Epithelial cell of prostate (primary cell): ENCODE data around the gene ACAT2.
"Not testable (repeated sequence)": the region's sequence is repeated elsewhere in the genome, so short reads cannot be mapped to it uniquely, and the experiment has no call there.

Source experiments
- DNase-seq: peaks from one replicate; pipeline ENCODE4 v3.0.0-alpha.2; 2011; ENCODE audit warnings: low read depth, low spot score
- H3K27ac ChIP-seq: fragments of 450-650 bp; 2 replicates; pipeline ENCODE4 v1.5.1; 2017; ENCODE audit warnings: mild to moderate bottlenecking

ACAT2 gene

DNA sequence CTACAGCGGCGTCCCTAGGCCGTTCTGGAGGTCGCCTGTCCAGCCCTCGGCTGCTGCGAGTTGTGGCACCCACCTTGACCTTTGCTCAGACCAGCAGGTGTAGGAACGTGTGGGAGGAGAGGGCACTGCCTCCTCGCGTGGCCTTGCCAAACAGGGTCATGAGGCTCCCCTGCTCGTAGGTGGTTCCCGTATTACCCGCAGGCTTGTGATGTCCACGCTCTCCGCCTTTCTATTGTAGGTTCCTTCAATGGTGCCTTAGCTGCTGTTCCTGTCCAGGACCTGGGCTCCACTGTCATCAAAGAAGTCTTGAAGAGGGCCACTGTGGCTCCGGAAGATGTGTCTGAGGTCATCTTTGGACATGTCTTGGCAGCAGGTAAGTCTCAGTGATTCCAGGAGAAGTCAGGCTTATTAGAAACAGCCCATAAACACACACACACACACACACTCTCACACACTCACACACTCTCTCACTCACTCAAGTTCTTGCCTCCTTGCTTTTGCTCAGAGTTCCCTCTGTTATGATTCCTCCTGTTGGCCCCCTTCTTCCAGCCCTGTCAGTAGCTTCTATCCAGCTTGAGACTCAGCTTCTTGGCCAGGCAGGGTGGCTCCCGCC, 942 bp downstream of the ACAT2 start:
- no peak for DNase-seq
- peak overlapping the region; percentile 87 for H3K27ac ChIP-seq

DNA sequence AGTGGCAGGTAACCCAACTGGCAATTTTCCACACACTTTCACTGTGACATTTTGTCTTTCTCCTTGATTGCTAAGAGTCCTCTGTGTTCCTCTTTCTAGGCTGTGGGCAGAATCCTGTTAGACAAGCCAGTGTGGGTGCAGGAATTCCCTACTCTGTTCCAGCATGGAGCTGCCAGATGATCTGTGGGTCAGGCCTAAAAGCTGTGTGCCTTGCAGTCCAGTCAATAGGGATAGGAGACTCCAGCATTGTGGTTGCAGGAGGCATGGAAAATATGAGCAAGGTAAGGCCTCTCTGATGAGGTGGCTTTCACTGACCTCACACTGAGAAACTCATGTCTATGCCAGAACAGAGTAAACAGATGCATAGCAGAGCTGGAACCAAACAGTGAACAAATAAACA, 5.1 kb downstream of the ACAT2 start:
- no peak overlapping the region for H3K27ac ChIP-seq
- no peak for DNase-seq

DNA sequence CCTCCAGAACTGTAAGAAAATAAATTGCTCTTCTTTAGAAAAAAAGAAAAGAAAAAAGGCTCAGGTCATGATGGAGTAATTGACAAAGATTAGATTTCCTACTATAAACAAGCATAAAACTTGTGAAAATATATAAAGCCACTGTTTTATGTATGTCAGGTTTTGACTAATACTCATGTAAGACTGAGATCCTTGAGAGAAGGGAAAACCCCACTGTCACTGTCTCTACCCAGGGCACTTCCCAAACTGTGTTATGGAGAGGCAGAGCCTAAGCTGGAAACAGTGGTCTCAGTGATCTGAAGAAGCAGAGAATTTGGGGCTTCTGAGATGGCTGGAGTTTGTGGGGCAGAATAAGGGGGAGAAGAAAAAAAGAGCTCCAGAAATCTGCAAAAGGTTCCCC, 7.6 kb downstream of the ACAT2 start:
- DNase-seq = no peak
- H3K27ac ChIP-seq = no peak overlapping the region

DNA sequence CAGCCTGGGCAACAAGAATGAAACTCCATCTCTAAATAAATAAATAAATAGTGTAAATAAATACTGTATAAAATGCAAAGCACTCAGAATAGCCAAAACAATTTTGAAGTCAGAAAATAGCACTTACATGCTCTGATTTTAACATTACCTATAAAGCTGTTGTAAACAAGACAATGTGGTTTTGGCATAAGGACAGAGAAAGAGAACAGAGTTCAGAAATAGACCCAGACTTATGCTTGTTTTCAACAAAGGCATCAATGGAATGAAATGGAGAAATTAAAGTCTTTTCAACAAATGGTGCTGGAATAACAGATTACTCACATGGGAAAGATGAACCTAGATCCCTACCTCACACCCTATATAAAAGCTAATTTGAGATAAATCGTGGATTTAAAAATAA, 10.4 kb downstream of the ACAT2 start:
- no peak for DNase-seq

DNA sequence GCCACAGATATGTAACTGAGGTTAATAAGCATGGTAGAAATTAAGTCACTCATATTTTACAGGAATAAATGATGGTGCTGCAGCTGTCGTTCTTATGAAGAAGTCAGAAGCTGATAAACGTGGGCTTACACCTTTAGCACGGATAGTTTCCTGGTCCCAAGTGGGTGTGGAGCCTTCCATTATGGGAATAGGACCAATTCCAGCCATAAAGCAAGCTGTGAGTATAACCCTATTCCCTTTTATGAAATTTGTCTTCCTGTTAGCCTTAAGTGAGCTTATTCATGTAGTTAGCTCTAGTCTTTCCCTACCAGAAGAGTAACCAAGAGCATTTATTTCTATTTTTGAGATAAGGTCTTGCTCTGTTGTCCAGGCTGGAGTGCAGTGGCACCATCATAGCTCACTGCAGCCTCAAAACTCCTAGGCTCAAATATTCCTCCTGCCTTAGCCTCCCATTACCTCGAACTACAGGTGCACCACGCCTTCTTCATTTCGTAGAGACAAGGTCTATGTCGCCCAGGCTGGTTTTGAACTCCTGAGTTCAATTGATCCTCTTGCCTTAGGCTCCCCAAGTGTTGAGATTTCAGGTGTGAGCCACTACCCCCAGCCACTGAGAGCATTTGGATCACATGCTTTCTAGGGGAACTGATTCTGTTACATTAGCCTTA, 15.5 kb downstream of the ACAT2 start:
- DNase-seq = no peak
- H3K27ac ChIP-seq = no peak overlapping the region

More for the DNA sequence above, 10.4 kb downstream of the ACAT2 start:
- no peak overlapping the region for H3K27ac ChIP-seq

DNA sequence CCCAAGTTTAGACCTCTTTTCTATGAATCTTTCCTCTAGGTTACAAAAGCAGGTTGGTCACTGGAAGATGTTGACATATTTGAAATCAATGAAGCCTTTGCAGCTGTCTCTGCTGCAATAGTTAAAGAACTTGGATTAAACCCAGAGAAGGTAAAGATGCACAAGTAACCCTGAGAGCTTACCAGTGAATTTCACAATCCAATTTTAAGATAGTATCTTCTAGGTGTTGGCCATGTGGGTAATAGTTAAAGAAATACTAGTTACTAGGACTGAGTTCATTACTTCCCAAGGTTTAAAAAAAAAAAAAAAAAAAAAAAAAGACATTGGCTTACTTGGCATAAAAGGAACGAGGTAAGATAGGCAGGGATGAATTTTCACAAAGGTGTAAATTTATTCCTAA, 16.3 kb downstream of the ACAT2 start:
- no peak overlapping the region for H3K27ac ChIP-seq
- no peak for DNase-seq

DNA sequence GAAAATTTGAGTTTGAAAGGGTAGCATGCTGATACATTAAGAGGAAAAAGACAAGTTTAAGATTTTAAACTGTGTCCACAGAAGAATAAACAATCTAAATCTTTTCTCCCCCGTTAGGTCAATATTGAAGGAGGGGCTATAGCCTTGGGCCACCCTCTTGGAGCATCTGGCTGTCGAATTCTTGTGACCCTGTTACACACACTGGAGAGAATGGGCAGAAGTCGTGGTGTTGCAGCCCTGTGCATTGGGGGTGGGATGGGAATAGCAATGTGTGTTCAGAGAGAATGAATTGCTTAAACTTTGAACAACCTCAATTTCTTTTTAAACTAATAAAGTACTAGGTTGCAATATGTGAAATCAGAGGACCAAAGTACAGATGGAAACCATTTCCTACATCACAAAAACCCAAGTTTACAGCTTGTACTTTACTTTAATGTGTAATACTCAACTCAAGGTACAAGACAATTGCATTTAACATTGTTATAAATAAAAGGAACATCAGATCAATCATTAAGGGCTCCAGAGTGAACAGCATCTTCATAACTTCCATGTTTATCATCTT, 16.8 kb downstream of the ACAT2 start:
- no peak overlapping the region for H3K27ac ChIP-seq

DNA sequence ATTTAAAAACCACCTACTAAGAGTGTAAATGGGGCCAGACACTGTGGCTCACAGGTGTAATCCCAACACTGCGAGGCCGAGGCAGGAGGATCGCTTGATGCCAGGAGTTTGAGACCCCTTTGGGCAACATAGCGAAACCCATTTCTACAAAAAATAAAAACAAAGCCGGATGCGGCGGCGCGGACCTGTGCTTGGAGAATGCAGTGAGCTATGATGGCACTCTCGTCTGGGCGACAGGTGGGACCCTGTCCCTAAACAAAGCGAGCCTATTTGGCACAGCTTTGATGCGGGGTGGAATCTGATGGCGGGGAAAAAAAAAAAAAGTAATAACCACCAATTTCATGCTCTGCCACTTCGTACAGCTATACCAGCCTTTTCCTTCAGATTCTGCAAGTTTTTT, 26.4 kb downstream of the ACAT2 start:
- peak overlapping the region; percentile 76 for H3K27ac ChIP-seq
- DNase-seq = no peak

More for the DNA sequence above, 16.8 kb downstream of the ACAT2 start:
- DNase-seq = no peak

DNA sequence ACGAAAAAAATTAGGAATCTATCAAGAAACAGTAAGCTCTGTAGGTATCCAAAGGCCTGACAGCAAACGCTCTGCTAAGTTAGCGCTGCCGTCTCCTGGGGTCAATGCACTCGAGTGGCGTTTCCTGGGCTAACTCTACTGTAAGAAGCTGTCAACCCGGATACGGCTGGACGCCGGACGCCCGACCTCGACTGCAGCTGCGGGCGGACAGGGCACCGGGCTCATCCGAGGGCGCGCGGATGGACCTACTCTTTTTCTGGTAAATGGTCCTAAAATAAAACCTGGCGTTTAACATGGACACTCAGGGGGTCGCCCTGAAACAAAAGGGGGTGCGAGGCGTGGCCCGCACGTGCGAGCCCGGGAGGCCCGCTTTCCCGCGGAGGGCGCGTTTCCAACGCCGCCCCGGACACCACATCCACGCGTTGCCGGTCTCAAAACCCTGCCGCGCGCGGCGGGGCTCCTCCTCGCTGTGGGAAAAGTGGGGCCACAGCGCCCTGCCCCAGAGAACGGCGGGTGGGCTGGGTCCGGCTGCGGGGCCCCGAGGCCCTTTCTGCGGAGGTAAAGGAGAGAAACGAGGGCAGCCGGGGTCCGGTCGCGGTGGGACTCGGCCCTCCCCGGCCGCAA, 27.0 kb downstream of the ACAT2 start:
- H3K27ac ChIP-seq = peak overlapping the region; percentile 76
- no peak for DNase-seq

DNA sequence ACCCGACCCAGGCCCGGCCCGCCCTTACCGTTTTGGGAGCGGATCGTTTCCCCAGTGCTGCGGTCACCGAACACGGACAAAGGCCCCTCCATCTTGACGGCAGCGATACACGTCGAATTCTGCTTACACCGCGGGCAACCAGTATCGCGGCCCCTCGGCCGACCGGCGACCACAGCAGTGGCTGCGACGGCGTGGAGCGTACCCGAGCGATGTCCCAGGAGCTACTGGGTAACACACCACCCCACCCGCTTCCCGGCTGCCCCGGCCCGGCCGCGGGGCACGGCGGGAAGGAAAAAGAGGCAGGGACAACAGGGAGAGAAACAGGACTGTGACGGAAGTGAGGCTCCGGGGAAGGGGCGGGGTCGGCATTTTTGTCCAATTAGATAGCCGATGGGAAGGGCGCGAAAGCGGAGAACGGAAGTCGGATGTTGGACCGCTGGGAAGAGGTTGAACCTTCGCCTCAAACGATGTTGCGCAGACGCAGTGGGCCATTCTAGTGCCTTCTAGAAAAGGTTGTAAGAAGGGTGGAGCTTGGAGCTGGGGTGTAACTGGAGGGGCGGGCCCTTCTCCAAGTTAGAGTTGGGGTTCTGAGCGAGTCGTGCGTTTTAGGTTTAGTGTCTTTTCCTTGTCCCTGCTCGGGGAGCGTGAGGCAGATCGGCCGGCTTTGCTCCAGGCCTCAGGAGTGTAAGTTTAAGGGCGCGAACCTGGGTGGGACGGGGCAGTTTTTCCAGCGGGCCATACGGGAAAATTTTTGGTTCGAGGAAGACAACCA, 27.7 kb downstream of the ACAT2 start, which contains the start of gene TCP1:
Gene TCP1, minus strand, starts transcription at position 226 of the 772 bp plus-strand sequence. Its CDS starts 134 bp downstream, at position 92.
- DNase-seq = peak; percentile 98

DNA sequence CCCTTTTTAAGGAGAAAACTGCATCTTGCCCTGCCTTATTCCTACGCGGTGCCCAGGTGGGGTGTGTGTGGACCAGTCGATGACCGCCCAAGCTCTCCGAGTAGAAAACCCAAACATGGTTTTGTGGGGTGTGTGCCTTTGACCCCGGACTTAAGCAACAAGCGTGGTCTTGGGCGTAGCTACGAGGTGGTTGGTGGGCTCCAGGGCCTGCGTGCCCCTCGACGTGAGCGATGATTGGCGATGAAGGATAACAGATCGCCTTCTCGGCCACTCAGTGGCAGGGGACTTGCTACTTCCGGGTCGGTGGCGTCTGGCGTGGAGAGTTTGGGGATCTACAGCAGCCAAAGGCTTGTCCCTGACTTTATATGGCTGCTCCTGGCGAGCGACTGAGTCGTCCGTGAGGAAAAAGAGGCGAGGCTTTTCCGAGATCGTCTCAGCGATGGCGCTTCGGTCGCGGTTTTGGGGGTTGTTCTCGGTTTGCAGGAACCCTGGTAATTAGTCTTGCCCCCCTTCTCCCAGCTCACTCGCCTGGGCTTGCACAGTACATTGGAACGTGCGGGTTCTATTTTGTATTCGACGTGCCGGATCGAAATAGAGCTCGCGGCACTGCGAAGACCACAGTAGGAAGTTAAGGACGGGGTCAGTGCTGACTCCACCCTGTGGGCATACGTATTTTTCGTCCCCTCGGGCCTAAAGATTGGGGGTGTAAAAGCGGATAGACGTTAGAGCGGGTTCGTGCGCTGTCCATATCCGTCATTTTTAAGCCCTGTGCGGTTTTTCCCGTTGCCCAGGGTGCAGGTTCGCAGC, 28.5 kb downstream of the ACAT2 start, which contains the start of gene MRPL18:
Gene MRPL18, plus strand, starts transcription at position 319 of the 807 bp plus-strand sequence. Its CDS starts 121 bp downstream, at position 440.
- peak; percentile 78 for DNase-seq
- H3K27ac ChIP-seq = peak within 1 kb of the TSS; percentile 76

More for the DNA sequence above, 27.7 kb downstream of the ACAT2 start, which contains the start of gene TCP1:
- peak within 1 kb of the TSS; percentile 76 for H3K27ac ChIP-seq

DNA sequence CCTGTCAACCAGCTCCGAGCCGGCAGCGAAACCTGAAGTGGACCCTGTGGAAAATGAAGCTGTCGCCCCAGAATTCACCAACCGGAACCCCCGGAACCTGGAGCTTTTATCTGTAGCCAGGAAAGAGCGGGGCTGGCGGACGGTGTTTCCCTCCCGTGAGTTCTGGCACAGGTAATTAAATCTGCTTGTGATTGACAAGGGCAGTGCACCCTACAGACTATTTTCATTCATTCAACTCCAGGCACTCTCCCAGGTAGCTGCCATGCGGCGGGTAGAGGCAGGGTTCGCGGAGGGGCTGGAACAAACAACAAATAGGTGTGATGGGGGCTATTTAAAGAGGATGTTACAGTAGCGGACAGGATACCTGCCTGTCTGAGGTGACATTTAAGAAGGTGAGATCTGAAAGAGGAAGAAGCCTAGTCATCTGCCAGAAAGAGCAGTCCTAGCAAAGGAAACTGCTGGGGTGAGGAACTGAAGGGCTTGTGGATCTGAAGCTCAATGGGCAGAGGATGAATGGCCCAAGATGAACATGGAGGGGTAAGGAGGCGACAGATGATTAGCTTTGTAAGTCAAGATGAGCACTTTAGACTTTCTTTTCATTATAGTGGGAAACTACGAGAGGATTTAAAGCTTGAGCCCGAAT, 29.2 kb downstream of the ACAT2 start:
- DNase-seq = no peak
- H3K27ac ChIP-seq = peak overlapping the region; percentile 76

DNA sequence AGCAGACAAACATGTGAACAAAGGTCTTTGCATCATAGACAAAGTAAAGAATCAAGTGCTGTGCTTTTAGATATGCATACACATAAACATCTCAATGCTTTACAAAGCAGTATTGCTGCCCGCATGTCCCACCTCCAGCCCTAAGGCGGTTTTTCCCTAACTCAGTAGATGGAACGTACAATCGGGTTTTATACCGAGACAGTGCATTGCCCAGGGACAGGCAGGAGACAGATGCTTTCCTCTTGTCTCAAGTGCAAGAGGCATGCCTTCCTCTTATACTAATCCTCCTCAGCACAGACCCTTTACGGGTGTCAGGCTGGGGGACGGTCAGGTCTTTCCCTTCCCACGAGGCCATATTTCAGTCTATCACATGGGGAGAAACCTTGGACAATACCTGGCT, 33.1 kb downstream of the ACAT2 start:
- not testable (repeated sequence) for DNase-seq, H3K27ac ChIP-seq

DNA sequence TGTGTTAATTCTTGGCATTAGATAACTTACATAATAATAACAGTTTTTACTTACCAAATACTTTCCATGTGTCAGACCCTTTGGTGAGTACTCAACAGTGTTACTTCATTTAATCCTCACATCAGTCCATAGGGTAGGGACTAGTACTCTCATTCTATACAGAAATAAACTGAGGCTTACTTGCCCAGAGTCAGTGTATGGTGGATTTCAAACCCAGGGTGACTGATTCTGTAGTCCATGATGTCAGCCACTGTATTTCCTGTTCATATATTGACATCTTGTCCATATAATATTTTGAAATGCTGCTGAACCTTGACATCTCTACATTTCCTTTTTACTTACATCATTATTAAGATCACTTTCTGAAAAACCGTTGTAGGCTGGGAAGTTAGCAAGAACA, 35.7 kb downstream of the ACAT2 start:
- no peak overlapping the region for H3K27ac ChIP-seq

DNA sequence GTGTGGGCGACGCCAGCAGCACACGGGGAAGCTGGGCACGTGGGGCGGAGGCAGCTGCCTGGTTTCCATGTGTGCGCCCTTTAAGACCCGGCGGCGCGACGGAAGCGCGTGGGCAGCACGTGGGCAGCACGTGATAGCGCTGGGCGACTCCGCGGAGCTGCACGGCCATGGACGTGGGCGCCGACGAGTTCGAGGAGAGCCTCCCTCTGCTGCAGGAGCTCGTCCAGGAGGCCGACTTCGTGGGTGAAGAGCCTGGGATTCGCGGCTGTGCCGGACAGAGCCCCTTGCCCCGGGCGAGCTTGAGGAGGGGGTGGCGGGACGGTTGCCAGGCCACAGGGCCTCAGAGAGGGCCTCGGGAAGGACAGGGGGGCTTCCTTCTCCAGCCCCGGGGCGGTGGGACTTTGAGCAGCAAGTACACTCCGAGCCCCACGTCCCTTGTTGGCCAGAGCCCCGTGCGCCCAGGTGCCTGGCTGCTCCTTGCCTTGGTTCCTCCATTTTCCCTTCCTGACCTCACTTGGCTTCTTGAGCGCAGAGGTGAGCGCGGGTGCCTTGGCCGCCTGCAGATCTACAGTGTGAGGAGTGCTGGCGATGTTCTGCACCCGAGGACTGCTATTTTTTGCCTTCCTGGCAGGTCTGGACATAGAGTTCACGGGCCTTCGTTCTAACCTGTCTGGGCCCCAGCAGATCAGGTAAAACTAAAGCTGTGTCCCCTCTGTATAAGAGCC, 38.5 kb downstream of the ACAT2 start, which contains the start of gene PNLDC1:
Gene PNLDC1, plus strand, starts transcription at position 136 of the 725 bp plus-strand sequence. Its CDS starts 32 bp downstream, at position 168.
- DNase-seq = no peak
- H3K27ac ChIP-seq = no peak within 1 kb of the TSS

More for the DNA sequence above, 35.7 kb downstream of the ACAT2 start:
- DNase-seq = no peak

DNA sequence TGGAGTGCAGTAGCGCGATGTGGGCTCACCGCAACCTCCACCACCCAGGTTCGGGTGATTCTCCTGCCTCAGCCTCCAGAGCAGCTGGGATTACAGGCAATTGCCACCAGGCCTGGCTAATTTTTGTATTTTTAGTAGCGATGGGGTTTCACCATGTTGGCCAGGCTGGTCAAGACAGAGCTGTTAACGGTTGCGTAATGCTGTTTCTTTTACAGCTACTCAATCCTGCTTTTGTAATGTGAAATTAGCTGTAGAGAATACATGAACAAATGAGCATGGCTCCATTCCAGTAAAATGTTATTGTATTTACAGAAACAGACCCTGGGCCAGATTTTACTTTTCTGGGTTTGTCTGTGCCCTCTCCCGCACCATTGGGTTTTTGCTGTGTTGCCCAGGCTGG, 40.1 kb downstream of the ACAT2 start:
- H3K27ac ChIP-seq = no peak overlapping the region
- DNase-seq = no peak

DNA sequence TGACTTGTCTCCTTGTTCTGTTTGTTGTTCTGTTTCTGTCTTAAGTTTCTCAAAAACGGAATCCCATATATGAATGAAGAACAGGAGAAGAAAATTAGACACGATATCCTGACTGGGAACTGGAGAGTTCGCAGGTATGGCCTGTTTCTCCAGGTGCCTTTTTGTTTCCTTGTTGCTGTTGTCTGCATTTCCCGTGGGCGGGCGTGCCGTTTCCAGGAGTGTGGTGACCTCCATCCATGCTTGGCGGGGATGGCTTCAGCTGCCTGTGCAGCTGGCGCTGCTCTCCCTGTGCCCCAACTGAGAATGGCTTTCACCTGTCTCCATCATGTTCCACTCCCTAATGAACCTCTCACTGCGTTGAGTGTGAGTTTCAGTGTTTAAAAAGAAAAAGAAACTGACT, 42.7 kb downstream of the ACAT2 start:
- DNase-seq = no peak
- H3K27ac ChIP-seq = no peak overlapping the region

DNA sequence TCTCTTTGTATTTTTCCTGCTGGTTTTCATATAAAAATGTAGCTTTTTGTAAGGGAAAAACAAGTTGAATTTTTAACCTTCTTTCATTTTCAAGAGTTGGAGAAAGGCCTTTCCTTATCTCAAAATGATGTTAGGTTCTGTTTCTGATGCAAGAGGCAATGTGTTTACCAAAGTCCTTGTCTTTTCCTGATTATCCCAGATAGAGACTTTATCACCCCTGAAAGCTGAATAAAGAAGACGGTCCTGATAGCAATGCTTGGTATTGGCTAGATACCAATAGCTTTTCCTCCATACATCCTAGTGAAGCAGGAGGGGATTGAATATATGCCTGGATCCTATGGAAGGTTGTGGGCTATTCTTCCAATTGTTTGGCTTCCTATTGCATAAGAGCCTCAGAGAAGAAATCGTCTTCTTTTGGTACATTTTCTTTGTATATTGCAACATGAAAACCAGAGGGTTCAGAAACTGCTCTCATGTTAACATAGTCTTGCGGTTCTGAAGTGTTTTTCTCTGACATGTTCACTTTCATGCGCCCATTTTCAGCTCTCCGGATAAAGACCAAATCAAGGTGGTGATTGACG, 43.7 kb downstream of the ACAT2 start:
- DNase-seq = no peak
- H3K27ac ChIP-seq = no peak overlapping the region
